Lower leg skin (tissue), 4 donors: ENCODE measurements around the gene IER2. TPM values are rescaled to one million over a fixed set of nuclear protein-coding genes. Genes with fewer than 3 reads are reported as not detected.
"Not testable (repeated sequence)": the region's sequence is repeated elsewhere in the genome, so short reads cannot be mapped to it uniquely, and the experiment has no call there.

Source experiments
- DNase-seq, 2 donors: peaks; one replicate each; pipeline ENCODE4 v3.0.0-alpha.2; 2019; ENCODE audit warnings: low spot score in 2 of 2
- H3K4me3 ChIP-seq: fragments of 200-600 bp; sonication (generic); 2 replicates; pipeline ENCODE4 v1.5.1; 2017; ENCODE audit warnings: mild to moderate bottlenecking, low read depth; ENCODE audit not compliant: poor library complexity, severe bottlenecking
- CTCF ChIP-seq, 3 donors: fragments of 450-650 bp; IDR thresholded peaks; one replicate each; pipeline ENCODE4 v1.5.1; 2016; ENCODE audit warnings: antibody characterized with exemption in 3 of 3, mild to moderate bottlenecking in 3 of 3, moderate library complexity in 2 of 3
- POLR2A ChIP-seq, 2 donors: fragments of 450-650 bp; IDR thresholded peaks; one replicate each; pipeline ENCODE4 v1.6.1; 2016 to 2017; ENCODE audit warnings: antibody characterized with exemption in 2 of 2, mild to moderate bottlenecking in 1 of 2, moderate library complexity in 1 of 2
- WGBS, 2 donors: methylation state at CpG; one replicate each; pipeline ENCODE4 v1.1.5; 2018; 5-methylcytosine and 5-hydroxymethylcytosine counted together
- intact Hi-C: fragments of 100-400 bp; cut with DNase I; formaldehyde crosslinking; loops from one replicate; pipeline ENCODE4 v1.15.0; 2023; ENCODE audit warnings: low total_unique reads
- total RNA-seq, 4 donors: library from RNA; depleted of rRNA; stranded (reverse); fragments of >200 nt; gene quantifications; one replicate each; pipeline ENCODE4 v1.1.0, GENCODE V29; 2016

IER2 gene
- total RNA-seq, 4 donors from 2014 or later: 118 to 146 (median 130) TPM

DNA sequence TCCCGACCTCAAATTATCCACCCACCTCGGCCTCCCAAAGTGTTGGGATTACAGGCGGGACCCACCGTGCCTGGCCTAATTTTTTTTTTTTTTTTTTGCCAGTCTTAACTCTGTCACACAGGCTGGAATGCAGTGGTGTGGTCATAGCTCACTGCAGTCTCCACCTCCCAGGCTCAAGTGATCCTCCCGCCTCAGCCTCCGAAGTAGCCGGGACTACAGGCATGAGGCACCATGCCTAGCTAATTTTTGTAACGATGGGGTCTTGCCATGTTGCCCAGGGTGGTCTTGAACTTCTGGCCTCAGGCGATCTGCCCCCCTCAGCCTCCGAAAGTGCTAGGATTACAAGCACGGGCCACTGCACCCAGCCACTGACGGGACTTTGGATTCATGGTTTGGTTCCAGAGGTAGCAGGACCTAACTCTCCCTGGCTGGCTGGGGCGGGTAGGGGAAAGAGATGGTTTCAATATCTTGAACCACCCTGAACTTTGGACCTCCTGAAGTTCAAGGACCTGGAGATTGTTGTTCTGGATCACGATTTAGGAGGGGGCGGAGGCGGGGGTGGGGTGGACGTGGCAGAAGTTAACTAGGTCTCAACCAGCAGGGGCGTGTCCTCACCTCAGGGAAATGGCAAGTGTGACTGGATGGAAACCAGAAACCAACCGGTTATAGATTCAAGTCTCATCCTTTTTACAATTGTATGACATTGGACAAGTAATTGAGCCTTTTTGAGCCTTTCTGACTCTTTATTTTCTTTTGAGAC lies 40.8 kb downstream of the IER2 start:
- no peak for DNase-seq
- intact Hi-C loops: no loop called here

DNA sequence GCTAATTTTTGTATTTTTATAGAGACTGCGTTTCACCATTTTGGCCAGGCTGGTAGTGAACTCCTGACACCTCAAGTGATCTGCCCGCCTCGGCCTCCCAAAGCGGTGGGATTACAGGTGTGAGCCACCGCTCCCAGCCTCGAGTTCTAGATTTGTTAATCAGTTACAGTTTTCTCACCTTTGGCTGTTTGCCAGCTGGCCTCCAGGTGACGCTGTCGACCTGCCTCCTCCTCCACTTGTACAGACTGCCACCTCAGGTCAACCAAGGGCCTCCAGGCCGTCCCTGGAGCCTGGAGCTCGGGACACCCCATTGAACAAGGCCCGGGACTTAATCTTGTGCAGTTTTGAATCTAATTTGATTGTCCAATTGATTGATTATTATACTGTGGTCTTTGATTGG lies 45.5 kb downstream of the IER2 start:
- 74 to 75% methylated on average over 11 of the region's 11 CpGs for WGBS, 2 donors
- intact Hi-C loops: no loop called here
- H3K4me3 ChIP-seq: no peak overlapping the region
- TF ChIP-seq CTCF (IDR thresholded peaks at IDR 0.05): no peak
- TF ChIP-seq POLR2A (IDR thresholded peaks at IDR 0.05): no peak
- no peak for DNase-seq

More for the DNA sequence above, 40.8 kb downstream of the IER2 start:
- TF ChIP-seq POLR2A (IDR thresholded peaks at IDR 0.05) (no peak), CTCF (IDR thresholded peaks at IDR 0.05) (no peak)
- 69 to 70% methylated on average over 19 of the region's 19 CpGs for WGBS, 2 donors
- no peak overlapping the region for H3K4me3 ChIP-seq

DNA sequence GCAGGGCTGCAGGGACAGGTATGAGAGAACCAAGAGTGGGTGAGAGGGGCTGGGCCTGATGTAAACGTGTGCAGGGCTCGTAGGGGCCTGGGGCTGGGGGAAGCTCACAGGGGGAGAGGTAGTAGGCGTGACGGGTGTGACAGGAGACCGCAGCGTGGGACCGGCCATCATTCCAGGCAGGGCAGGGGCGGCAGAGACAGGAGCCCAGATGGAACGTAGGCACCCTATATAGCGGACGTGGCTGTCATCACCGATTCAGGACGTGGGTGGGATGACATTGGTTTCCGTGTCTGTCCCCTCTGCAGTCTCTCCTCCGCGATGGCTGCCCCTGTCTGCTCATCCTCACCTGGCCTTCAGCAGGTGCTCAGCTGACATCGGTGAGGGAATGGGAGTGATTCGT lies 48.4 kb downstream of the IER2 start:
- TF ChIP-seq POLR2A (IDR thresholded peaks at IDR 0.05): no peak
- TF ChIP-seq CTCF (IDR thresholded peaks at IDR 0.05): no peak
- H3K4me3 ChIP-seq: no peak overlapping the region
- intact Hi-C loops: no loop called here
- 89% methylated on average over 17 to 18 of the region's 18 CpGs for WGBS, 2 donors
- DNase-seq: no peak

- intact Hi-C loops: loop anchor here (5.0 kb wide), 1 partner anchor 65 kb away; no protein-coding TSS in a partner anchor
- WGBS, 2 donors: 94 to 97% methylated on average over 7 of the region's 7 CpGs
- H3K4me3 ChIP-seq, DNase-seq: not testable (repeated sequence)
These were observed 51.9 kb downstream of the IER2 start for GRCh38 chr19:13202112-13202511.

Other genes starting within 250 kb of the IER2 start
- gene SYCE2, start 231.1 kb upstream of the IER2 start, total RNA-seq: under 1 TPM in 1 of 4 donors, not detected in 3; 0.26 TPM
- gene FARSA, start 216.7 kb upstream of the IER2 start, total RNA-seq: 10 to 100 TPM; 45.9 to 71.4 (median 55.9) TPM
- gene CALR, start 211.8 kb upstream of the IER2 start, total RNA-seq: 100 to 1,000 TPM; 171 to 350 (median 229) TPM
- 100 to 1,000 TPM; 101 to 128 (median 105) TPM for gene RAD23A, start 204.5 kb upstream of the IER2 start, total RNA-seq
- 10 to 100 TPM; 21.8 to 42.3 (median 29.7) TPM for gene GADD45GIP1, start 193.2 kb upstream of the IER2 start, total RNA-seq
- gene DAND5, start 180.8 kb upstream of the IER2 start, total RNA-seq: under 1 TPM in 1 of 4 donors, not detected in 3; 0.32 TPM
- gene NFIX, start 154.9 kb upstream of the IER2 start, total RNA-seq: 100 to 1,000 TPM; 119 to 177 (median 136) TPM
- 1 to 10 TPM; 4.9 to 8.3 (median 7.0) TPM for gene LYL1, start 47.6 kb upstream of the IER2 start, total RNA-seq
- 10 to 100 TPM; 17.7 to 60.4 (median 32.7) TPM for gene TRMT1, start 33.7 kb upstream of the IER2 start, total RNA-seq
- 10 to 100 TPM; 21.4 to 46.1 (median 39.8) TPM for gene NACC1, start 32.1 kb upstream of the IER2 start, total RNA-seq
- 100 to 1,000 TPM in 1 of 4 donors, 10 to 100 TPM in 3; 67.8 to 110 (median 78.0) TPM for gene STX10, start within 50 bp of the IER2 start, total RNA-seq